HepG2 (cell line): ENCODE results near the gene KLHL11. TPM values are rescaled to one million over a fixed set of nuclear protein-coding genes. Genes with fewer than 3 reads are reported as not detected.

Source experiments
- KAT7 ChIP-seq: IDR thresholded peaks from 2 replicates; pipeline ENCODE4 v1.6.1; 2018; ENCODE audit warnings: borderline replicate concordance, missing compliant biosample characterization
- MYC ChIP-seq: sonication (generic); formaldehyde crosslinking; IDR thresholded peaks from 2 replicates; pipeline ENCODE4 v1.9.0; 2021; ENCODE audit warnings: missing genetic modification reagents, borderline replicate concordance
- RAD21 ChIP-seq: fragments of 450-650 bp; formaldehyde crosslinking; IDR thresholded peaks from 2 replicates; pipeline ENCODE4 v1.5.0; 2020; ENCODE audit warnings: mild to moderate bottlenecking
- RCOR2 ChIP-seq: IDR thresholded peaks from 2 replicates; pipeline ENCODE4 v1.6.1; 2016; ENCODE audit warnings: missing biosample characterization, missing genetic modification reagents
- SIN3B ChIP-seq: fragments of 150-350 bp; IDR thresholded peaks from 2 replicates; pipeline ENCODE4 v1.6.1; 2014; ENCODE audit warnings: low read length
- SOX6 ChIP-seq, 2 experiments: fragments of 450-650 bp in 1 of 2; sonication (generic) in 1 of 2; formaldehyde crosslinking in 1 of 2; IDR thresholded peaks; 2 replicates each; pipeline versions ENCODE4 v1.4.0 to v1.6.1; 2017 to 2020; ENCODE audit warnings: antibody characterized with exemption in 1 of 2, mild to moderate bottlenecking in 1 of 2, missing genetic modification reagents in 1 of 2
- SP140L ChIP-seq: sonication (generic); formaldehyde crosslinking; IDR thresholded peaks from 2 replicates; pipeline ENCODE4 v1.4.0; 2020; ENCODE audit warnings: missing genetic modification reagents, borderline replicate concordance
- ZNF124 ChIP-seq: sonication (generic); formaldehyde crosslinking; IDR thresholded peaks from 2 replicates; pipeline ENCODE4 v1.4.0; 2020; ENCODE audit warnings: missing genetic modification reagents
- ZNF292 ChIP-seq: sonication (generic); formaldehyde crosslinking; IDR thresholded peaks from 2 replicates; pipeline ENCODE4 v1.8.1; 2022; ENCODE audit warnings: mild to moderate bottlenecking, low read depth, missing genetic modification reagents, borderline replicate concordance
- ZNF333 ChIP-seq: sonication (generic); formaldehyde crosslinking; IDR thresholded peaks from 2 replicates; pipeline ENCODE4 v1.4.0; 2020; ENCODE audit warnings: mild to moderate bottlenecking, missing genetic modification reagents, borderline replicate concordance
- polyA plus RNA-seq, 8 experiments: library from polyadenylated mRNA; depleted of rRNA in 3 of 8; stranded (reverse) in 7 of 8; unstranded in 1 of 8; fragments of >200 nt; fragmentation: Illumina TruSeq in 4 of 8; extraction: Trizol in 4 of 8; gene quantifications; 2 replicates each; pipeline versions ENCODE4 v1.2.1 to v1.2.3, GENCODE V29; 2011 to 2016; ENCODE audit warnings: low read depth in 4 of 8, missing spikeins in 1 of 8, mixed read lengths in 1 of 8; ENCODE audit not compliant: insufficient read depth in 1 of 8
- total RNA-seq, 5 experiments: library from RNA; depleted of rRNA; stranded (reverse); fragments of >200 nt; fragmentation: Illumina TruSeq; extraction: Trizol; gene quantifications; 2 replicates each; pipeline ENCODE4 v1.2.3, GENCODE V29; 2016; ENCODE audit warnings: low read depth in 1 of 5
- TF ChIP-seq, protein P1 (sequence below): sonication (generic); formaldehyde crosslinking; IDR thresholded peaks from 2 replicates; pipeline ENCODE4 v1.9.0; 2021; ENCODE audit warnings: missing genetic modification reagents, borderline replicate concordance
- TF ChIP-seq, protein P2 (sequence below): sonication (generic); formaldehyde crosslinking; IDR thresholded peaks from 2 replicates; pipeline ENCODE4 v1.4.0; 2020; ENCODE audit warnings: missing genetic modification reagents, mild to moderate bottlenecking, borderline replicate concordance

The KLHL11 gene
- total and polyA plus RNA-seq, 2 of the 13 experiments (the other 11 are each of a cell fraction or from before 2014, with no cell fraction given) = 7.7 to 27.5 TPM

DNA sequence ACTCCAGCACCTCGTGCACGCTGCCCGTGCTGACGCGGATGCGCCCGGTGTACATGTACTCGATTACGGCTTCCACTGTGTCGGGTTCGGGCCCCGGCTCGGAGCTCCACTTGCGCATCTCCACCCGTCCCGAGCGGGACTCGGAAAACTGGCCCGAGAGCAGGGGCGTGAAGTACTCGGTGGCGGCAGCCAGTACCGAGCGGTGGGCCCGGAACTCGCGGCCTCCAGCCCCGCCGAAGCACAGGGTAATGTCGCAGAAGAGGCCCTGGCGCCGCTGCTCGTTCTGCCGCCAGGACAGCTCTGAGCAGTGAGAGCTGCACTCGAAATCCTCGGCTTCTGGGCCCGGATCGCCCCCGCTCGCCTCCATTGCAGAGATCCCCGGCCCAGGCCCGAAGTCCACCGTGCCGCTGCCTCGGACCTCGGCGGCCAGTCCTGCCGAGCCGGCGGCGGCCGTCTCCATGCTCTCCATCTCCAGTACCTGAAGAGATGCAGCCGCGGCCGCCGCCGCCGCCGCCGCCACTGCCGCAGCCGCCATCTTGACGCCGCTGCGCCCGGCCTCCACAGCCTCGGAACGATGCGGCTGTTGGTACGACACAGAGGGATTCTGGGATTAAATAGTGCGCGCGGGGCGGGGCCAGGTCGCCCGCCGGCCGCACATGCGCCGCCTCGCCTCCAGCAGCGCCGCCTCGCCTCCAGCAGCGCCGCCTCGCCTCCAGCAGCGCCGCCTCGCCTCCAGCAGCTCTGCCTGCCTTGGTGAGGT, at the start of gene KLHL11 (continued):
- TF ChIP-seq ZNF292 (CRISPR knock-in tag) (peak; percentile 91), SOX6 (IDR thresholded peaks at IDR 0.05) (no peak), SOX6 (CRISPR knock-in tag; IDR thresholded peaks at IDR 0.05) (peak; percentile 53), RCOR2 (CRISPR knock-in tag) (no peak; the same call in 1 of the 2 replicates), SIN3B (no peak), ZNF333 (CRISPR knock-in tag) (no peak; the same call in 1 of the 2 replicates), KAT7 (CRISPR knock-in tag) (peak; percentile 99), ZNF124 (CRISPR knock-in tag) (peak; percentile 83; the same call in 1 of the 2 replicates), SP140L (0 out of 2 replicates have a peak, but pooled peaks have one; percentile 15), MYC (CRISPR knock-in tag) (peak; percentile 71), RAD21 (peak; percentile 50; the same call in 1 of the 2 replicates)
- TF ChIP-seq, protein P1, sequence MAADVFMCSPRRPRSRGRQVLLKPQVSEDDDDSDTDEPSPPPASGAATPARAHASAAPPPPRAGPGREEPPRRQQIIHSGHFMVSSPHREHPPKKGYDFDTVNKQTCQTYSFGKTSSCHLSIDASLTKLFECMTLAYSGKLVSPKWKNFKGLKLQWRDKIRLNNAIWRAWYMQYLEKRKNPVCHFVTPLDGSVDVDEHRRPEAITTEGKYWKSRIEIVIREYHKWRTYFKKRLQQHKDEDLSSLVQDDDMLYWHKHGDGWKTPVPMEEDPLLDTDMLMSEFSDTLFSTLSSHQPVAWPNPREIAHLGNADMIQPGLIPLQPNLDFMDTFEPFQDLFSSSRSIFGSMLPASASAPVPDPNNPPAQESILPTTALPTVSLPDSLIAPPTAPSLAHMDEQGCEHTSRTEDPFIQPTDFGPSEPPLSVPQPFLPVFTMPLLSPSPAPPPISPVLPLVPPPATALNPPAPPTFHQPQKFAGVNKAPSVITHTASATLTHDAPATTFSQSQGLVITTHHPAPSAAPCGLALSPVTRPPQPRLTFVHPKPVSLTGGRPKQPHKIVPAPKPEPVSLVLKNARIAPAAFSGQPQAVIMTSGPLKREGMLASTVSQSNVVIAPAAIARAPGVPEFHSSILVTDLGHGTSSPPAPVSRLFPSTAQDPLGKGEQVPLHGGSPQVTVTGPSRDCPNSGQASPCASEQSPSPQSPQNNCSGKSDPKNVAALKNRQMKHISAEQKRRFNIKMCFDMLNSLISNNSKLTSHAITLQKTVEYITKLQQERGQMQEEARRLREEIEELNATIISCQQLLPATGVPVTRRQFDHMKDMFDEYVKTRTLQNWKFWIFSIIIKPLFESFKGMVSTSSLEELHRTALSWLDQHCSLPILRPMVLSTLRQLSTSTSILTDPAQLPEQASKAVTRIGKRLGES = no peak
- TF ChIP-seq, protein P2, sequence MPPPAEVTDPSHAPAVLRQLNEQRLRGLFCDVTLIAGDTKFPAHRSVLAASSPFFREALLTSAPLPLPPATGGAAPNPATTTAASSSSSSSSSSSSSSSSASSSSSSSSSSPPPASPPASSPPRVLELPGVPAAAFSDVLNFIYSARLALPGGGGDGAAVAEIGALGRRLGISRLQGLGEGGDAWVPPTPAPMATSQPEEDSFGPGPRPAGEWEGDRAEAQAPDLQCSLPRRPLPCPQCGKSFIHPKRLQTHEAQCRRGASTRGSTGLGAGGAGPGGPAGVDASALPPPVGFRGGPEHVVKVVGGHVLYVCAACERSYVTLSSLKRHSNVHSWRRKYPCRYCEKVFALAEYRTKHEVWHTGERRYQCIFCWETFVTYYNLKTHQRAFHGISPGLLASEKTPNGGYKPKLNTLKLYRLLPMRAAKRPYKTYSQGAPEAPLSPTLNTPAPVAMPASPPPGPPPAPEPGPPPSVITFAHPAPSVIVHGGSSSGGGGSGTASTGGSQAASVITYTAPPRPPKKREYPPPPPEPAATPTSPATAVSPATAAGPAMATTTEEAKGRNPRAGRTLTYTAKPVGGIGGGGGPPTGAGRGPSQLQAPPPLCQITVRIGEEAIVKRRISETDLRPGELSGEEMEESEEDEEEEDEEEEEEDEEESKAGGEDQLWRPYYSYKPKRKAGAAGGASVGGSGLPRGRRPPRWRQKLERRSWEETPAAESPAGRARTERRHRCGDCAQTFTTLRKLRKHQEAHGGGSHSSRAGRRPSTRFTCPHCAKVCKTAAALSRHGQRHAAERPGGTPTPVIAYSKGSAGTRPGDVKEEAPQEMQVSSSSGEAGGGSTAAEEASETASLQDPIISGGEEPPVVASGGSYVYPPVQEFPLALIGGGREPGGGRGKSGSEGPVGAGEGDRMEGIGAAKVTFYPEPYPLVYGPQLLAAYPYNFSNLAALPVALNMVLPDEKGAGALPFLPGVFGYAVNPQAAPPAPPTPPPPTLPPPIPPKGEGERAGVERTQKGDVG (CRISPR knock-in tag) = no peak
